ENCODE results near the gene STAT1.

Gene STAT1

DNA sequence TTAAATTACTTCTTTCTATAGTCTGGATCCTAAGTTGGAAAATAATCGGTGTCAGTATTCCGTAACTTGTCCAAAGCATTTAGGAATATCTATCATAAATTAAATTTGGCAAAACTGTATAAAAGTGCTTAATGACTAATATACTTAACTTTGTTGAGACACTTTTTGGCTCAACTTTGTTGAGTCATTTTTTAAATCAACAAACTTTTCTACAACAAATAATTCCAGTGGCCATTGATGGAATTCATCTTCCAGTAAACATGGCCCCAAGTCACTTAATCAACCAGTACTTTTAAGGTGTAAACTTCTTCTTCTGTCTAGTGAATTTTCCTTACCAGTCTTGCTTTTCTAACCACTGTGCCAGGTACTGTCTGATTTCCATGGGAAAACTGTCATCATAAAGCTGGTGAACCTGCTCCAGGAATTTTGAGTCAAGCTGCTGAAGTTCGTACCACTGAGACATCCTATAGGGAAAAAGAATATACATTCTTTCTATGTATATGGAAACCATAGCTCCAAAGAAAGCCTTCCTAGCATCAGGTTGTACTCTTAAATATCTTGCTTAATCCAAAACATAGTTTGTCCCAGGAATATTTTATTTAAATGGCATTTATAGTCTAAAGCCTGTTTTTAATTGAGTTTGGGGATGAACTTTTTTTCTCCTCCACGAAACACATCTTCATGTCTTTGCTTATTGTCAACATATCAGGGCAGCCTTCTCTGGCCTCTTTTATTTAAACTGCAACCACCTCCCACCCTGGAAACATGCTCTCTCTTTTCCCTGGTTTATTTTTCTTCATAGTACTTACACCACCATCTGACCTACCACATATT lies 4.2 kb downstream of the STAT1 start:
- H3K4me3 ChIP-seq (ENCODE audit: low read length), result no peak overlapping the region
- DNase-seq (ENCODE audit: low read depth), result no peak
- TF ChIP-seq, protein P1, sequence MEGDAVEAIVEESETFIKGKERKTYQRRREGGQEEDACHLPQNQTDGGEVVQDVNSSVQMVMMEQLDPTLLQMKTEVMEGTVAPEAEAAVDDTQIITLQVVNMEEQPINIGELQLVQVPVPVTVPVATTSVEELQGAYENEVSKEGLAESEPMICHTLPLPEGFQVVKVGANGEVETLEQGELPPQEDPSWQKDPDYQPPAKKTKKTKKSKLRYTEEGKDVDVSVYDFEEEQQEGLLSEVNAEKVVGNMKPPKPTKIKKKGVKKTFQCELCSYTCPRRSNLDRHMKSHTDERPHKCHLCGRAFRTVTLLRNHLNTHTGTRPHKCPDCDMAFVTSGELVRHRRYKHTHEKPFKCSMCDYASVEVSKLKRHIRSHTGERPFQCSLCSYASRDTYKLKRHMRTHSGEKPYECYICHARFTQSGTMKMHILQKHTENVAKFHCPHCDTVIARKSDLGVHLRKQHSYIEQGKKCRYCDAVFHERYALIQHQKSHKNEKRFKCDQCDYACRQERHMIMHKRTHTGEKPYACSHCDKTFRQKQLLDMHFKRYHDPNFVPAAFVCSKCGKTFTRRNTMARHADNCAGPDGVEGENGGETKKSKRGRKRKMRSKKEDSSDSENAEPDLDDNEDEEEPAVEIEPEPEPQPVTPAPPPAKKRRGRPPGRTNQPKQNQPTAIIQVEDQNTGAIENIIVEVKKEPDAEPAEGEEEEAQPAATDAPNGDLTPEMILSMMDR (conservative IDR thresholded peaks at IDR 0.05; ENCODE audit: low read depth, low read length), result no peak

DNA sequence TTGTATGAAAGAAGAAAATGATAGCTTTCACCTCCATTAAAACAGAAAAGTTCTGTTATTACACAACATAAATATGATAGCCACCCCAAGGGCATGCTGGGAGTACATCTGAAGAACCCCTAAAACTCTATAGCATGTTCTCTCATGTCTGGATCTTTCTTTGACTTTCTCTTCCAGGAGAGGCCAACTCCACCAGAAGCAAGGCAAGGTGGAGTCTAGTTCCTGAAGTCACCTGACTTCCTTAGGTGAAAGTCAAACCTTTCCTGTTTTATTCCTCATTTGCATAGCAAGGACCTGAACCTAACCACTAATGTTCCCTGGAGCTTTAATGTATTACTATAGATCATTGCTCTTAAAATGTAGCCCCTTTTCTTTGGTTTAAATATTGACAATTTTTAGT lies 5.7 kb downstream of the STAT1 start:
- no peak for DNase-seq (ENCODE audit: low read depth)
- no peak overlapping the region for H3K4me3 ChIP-seq (ENCODE audit: low read length)
- TF ChIP-seq, protein P1 (conservative IDR thresholded peaks at IDR 0.05; ENCODE audit: low read depth, low read length), result no peak

DNA sequence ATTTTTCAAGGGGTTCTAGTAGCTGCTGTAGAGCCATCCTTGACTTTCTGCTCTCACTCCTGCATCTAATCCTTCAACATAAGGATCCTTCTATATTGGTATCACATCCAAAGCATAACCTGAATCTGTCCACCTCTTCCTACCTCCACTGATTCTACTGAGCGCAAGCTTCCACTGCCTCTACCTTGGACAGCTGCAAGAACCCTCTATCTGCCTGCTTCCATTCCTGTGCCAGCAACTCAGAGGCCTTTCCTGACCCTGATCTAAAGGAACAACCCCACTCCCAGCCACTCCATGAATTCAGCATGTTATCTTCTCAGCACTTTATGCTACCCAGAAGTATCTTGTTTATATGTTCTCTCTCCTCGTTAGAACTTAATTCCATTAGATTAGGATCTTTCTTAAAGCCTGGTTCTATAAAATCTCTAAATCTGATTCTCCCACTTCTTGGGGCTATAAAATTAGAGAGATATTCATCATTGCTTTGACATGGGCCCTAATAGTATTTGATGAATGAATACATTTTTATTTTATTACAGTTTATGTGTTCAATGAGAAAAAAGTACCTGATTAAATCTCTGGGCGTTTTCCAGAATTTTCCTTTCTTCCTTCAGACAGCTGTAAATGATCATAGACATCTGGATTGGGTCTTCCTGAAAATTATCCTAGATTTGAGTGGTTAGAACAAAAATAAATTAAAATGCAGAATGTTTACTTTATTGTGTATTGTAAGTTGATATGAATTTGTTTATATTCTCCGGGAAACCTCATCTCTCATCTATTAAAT lies 6.8 kb downstream of the STAT1 start:
- TF ChIP-seq, protein P1 (conservative IDR thresholded peaks at IDR 0.05; ENCODE audit: low read depth, low read length), result no peak
- H3K4me3 ChIP-seq (ENCODE audit: low read length), result no peak overlapping the region
- no peak for DNase-seq (ENCODE audit: low read depth)

DNA sequence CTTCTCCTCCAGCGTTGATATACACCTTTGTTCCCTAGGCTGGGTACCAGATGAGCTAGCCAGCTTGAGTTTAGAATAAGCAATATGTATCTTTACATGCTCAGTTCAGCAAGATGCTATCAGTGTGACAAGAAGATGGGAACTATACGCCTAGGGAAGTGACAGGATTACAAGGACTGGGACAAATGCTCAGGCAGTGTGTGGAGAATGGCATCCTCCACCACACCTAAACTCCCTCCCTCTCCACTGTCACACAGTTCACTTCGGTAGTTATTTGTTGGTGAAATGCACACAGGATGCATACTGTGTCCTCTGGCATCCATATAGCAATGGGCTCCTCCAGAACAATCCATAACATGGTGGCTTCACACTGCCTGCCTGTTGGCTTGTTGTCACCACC lies 7.7 kb downstream of the STAT1 start:
- TF ChIP-seq, protein P1 (conservative IDR thresholded peaks at IDR 0.05; ENCODE audit: low read depth, low read length), result no peak
- H3K4me3 ChIP-seq (ENCODE audit: low read length), result no peak overlapping the region
- no peak for DNase-seq (ENCODE audit: low read depth)

DNA sequence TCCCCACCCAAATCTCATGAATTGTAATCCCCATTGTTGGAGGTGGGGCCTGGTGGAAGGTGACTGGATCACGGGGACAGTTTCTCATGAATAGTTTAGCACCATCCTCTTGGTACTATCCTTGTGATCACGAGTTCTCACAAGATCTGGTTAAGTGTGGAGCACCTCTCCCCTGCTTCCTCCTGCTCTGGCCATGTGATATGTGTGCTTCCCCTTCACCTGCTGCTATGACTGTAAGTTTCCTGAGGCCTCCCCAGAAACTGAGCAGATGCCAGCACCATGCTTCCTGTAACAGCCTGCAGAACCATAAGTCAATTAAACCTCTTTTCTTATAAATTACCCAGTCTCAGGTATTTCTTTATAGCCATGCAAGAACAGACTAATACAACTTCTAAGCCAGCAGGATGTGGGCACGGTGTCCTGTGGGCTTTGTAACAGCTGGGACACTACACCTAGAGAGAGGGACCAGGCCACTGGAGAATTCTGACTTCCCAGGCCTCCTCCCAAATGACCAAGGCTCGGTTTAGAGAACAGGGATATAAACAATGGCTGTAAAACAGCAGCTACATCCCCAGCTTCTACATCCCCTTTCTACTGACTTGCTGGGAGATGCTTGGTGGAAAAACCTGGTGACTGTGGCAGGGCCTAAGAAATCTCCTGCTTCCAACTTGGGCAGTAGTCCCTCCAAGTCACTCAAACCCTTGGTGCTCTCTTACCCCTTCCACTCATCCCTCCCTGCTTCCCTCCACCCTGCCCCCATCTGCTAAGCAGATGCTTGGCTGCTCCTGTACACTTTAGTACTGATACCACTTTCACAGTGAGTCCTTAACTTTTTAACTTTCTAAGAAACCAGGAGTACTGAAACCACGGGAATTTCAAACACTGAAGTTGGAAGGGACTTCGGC lies 10.3 kb downstream of the STAT1 start:
- TF ChIP-seq, protein P1 (conservative IDR thresholded peaks at IDR 0.05; ENCODE audit: low read depth, low read length), result no peak
- H3K4me3 ChIP-seq (ENCODE audit: low read length), result no peak overlapping the region
- DNase-seq (ENCODE audit: low read depth), result no peak

DNA sequence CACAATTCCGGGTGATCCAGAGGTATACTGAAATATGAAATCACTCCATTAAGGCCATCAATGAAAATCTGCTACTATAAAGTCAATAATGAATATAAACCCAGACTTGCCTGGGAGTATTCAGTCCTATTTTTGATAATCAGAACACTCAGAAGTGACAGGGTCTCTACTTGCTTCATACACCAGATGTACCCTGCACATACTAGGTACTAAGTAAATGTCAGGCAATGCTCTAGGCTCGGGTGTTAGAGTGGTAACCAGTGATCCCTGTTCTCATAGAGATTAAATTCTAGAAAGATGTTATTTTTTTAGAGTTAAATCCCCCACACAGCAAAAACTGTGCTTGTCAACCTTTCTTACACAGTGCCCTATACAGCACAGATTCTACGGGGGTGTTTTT lies 12.3 kb downstream of the STAT1 start:
- TF ChIP-seq, protein P1 (conservative IDR thresholded peaks at IDR 0.05; ENCODE audit: low read depth, low read length), result no peak
- H3K4me3 ChIP-seq (ENCODE audit: low read length), result no peak overlapping the region
- no peak for DNase-seq (ENCODE audit: low read depth)
